HFF-Myc (cell line): ENCODE data around the gene RXRA.

Experiments
- DNase-seq: peaks from one replicate; pipeline ENCODE4 v3.0.0-alpha.2; 2011; ENCODE audit warnings: low read depth; ENCODE audit errors: extremely low read depth
- H3K4me3 ChIP-seq: replicated peaks from 2 replicates; pipeline ENCODE4 v1.5.1; 2011; ENCODE audit warnings: low read depth, mild to moderate bottlenecking, control low read depth, low read length
- CTCF ChIP-seq: IDR thresholded peaks from 2 replicates; pipeline ENCODE4 v1.5.1; 2012; ENCODE audit warnings: mild to moderate bottlenecking, low read depth, low read length, control low read depth; ENCODE audit errors: missing control alignments

RXRA gene

GRCh38 chr9:134364391-134365114 lies 38.3 kb downstream of the RXRA start:
- DNase-seq: no peak
- H3K4me3 ChIP-seq: no peak overlapping the region
- no peak for TF ChIP-seq CTCF

GRCh38 chr9:134365115-134365596 lies 38.9 kb downstream of the RXRA start:
- TF ChIP-seq CTCF: no peak
- DNase-seq: no peak
- no peak overlapping the region for H3K4me3 ChIP-seq

GRCh38 chr9:134365791-134366222 lies 39.6 kb downstream of the RXRA start:
- peak overlapping the region; percentile 3; the same call in 1 of the 2 replicates for H3K4me3 ChIP-seq
- peak; percentile 46 for DNase-seq
- no peak for TF ChIP-seq CTCF

DNA sequence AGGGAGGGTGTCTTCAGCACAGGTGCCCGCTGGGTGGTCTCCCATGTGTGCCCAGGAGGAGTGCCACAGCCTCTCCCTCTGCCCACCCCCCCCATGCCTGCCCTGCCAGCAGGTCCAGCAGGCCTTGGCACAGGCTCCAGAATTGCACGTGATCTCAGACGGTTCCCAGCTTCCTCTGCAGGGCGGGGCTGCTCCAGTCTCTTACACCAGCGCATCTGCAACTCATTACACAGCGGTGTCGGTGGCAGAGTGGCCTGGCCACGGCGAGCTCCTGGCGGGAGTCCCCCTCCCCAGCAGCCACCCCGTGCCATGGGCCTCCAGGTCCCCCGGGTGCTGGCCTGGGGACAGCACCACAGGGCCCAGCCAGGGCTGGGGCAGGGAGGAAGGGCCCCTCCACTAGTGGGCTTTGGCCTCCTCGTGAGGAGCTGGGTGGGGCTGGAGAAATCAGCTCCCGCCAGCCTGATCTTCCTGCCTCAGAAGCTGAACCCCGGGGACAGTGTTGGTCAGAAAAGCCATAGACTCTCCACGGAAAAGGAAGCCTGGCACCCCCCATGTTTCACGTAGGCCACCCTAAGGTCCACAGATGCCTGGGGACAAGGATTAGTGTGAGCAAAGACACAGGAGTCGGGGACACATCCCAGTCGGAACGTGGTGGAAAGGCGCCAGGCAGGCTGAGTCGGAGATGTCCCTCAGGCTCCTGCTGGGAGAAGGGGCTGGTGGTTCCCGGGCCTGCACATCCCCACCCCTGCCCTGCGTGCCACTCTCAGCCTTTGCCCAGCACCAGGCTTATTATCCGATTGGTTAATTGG lies 40.2 kb downstream of the RXRA start:
- peak; percentile 88 for DNase-seq
- no peak for TF ChIP-seq CTCF
- H3K4me3 ChIP-seq: peak overlapping the region; percentile 3; the same call in 1 of the 2 replicates

DNA sequence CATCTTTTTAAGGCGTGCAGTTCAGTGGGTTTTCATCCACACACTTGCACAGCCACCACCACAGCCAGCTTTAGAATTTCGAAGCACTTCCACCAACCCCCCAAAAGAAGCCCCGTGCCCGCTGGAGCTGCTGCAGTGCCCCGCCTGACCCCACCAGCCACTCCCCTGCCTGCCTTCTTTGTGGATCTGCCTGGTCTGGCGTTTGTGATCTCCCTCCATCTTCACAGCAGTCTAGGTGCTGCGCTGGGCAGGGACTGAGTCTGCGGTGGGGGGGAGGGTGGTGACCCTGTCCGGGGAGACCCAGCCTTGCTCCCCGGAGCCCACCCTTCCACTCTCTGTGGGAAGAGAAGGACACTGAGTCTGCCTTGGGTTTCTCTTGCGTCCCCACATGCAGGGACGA lies 40.8 kb downstream of the RXRA start:
- DNase-seq: no peak
- no peak overlapping the region for H3K4me3 ChIP-seq
- no peak for TF ChIP-seq CTCF

GRCh38 chr9:134367791-134368490 lies 41.7 kb downstream of the RXRA start:
- no peak overlapping the region for H3K4me3 ChIP-seq
- no peak for TF ChIP-seq CTCF
- DNase-seq: no peak
